HUES48 (cell line): ENCODE data around the gene CEBPA.

ENCODE experiments used
- H3K27ac ChIP-seq: one replicate; pipeline ENCODE4 v1.7.0; 2013; ENCODE audit warnings: low read depth, low read length, inconsistent platforms
- H3K27me3 ChIP-seq: 2 replicates; pipeline ENCODE4 v1.6.1; 2013; ENCODE audit warnings: mild to moderate bottlenecking, low read length; ENCODE audit not compliant: control insufficient read depth, insufficient read depth
- H3K36me3 ChIP-seq: 2 replicates; pipeline ENCODE4 v1.6.1; 2013; ENCODE audit warnings: low read length; ENCODE audit not compliant: control insufficient read depth, insufficient read depth
- H3K4me1 ChIP-seq: 2 replicates; pipeline ENCODE4 v1.6.1; 2013; ENCODE audit warnings: mild to moderate bottlenecking, low read length; ENCODE audit not compliant: control insufficient read depth, insufficient read depth
- H3K4me3 ChIP-seq: 2 replicates; pipeline ENCODE4 v1.5.1; 2013; ENCODE audit warnings: mild to moderate bottlenecking, low read depth, low read length
- H3K9ac ChIP-seq: 2 replicates; pipeline ENCODE4 v1.6.1; 2013; ENCODE audit warnings: mild to moderate bottlenecking, low read depth, low read length, moderate library complexity
- H3K9me3 ChIP-seq: 2 replicates; pipeline ENCODE4 v1.6.1; 2013; ENCODE audit warnings: low read length; ENCODE audit not compliant: control insufficient read depth, insufficient read depth

Gene CEBPA

DNA sequence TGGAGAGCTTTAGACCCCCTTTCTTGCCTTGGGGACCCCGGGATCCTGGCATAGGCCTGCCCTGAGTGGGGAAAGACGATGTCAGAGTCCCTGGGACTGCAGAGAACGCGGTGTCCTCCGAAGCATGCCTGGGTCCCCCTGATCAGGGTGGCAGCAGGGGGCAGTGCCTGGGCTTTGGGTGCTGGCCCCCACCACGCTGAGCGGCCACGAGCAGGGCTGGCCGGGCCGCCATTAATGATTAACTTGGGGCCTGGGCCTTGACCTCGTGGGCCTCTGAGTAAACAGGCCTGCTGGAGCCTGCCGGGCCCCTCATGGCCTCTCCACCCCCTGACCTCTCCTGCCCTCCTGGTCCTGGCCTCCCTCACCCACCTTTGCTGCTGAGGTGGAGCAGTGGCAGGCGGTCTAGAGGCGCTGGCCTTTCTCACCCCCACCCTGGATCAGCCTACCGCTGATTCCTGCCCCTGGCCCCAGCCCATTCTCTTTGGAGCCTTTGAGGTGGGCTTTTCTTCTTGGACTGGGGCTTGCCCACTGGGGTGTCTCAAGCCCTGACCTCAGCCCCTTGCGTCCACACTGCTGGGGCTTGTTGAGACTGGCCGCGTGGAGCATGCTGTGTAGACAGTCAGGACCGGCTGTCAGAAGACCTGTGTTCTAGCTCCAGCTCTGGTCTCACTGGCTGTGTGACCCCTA lies 26.3 kb downstream of the CEBPA start:
- Histone ChIP-seq H3K9ac (no peak overlapping the region), H3K36me3 (no peaks in the 10 kb centered on the region), H3K4me3 (no peak overlapping the region), H3K9me3 (no peaks in the 10 kb centered on the region), H3K27ac (no peak overlapping the region), H3K27me3 (no peaks in the 10 kb centered on the region), H3K4me1 (peaks cover 24% of the 10 kb centered on the region; the same call in 1 of the 2 replicates)

DNA sequence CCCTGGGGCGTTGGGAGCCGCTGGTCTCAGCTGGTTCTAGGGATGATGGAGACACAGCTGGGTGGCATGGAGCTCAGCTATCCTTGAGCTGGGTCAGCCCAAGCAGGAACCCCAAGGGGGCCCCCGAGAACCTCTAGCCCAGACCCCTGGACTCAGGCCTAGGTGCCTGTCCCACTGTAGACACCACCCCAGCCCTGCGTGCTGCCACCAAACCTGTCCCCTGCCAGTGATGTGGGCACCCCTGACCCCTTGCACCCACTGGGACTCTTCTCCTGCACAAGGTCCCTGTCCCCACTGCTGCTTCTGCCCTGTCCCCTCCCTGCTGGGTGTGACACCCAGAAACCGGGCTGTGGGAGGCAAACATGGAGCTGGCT lies 26.8 kb downstream of the CEBPA start:
- no peaks in the 10 kb centered on the region for H3K9me3 ChIP-seq
- H3K9ac ChIP-seq = no peak overlapping the region
- H3K27me3 ChIP-seq = no peaks in the 10 kb centered on the region
- H3K4me3 ChIP-seq = no peak overlapping the region
- no peaks in the 10 kb centered on the region for H3K36me3 ChIP-seq
- H3K4me1 ChIP-seq = peaks cover 24% of the 10 kb centered on the region; the same call in 1 of the 2 replicates
- H3K27ac ChIP-seq = no peak overlapping the region

DNA sequence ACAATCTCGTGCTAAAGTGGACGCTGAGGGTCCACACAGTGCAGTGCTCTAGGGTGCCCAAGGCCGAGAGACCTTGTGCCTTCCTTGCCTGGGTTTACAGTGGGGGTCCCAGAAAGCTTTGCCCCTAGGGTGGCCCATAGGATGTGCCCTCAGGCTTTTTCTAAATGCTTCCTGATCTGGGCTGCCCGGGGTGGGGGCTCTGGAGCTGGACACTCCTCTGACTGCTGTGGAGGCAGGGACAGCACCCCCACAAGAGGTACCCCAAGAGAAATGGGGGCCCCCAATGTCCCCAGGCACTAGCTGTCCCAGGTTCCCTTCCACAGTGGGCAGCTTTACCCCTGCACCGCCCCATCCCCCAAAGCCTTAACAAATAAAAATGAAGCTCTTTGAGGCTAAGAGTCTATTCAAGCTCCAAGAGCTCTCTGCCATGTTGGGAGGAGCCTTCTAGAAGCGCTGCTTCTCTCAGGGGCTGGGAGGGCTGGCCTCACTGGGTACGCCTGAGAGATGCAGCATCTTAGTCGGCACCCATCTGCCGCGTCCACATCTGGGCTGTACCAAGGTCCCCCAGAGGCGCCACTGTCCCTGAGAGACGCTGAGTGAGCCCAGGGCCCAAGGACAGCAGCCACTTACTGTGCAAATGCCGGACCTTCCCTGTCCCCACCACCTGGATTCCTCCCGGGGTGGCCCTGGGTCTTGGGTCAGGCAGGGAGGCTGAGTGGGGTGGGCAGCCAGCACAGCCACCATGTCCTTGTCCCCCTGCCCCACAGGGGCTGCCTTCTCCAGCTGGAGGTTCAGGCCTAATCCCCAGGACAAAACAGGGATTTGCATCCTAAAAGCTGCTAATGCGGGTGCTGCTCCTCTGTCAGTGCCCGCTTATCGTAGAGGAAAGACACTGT lies 27.4 kb downstream of the CEBPA start:
- no peak overlapping the region for H3K27ac ChIP-seq
- no peaks in the 10 kb centered on the region for H3K9me3 ChIP-seq
- no peak overlapping the region for H3K9ac ChIP-seq
- no peaks in the 10 kb centered on the region for H3K36me3 ChIP-seq
- H3K4me3 ChIP-seq = no peak overlapping the region
- H3K27me3 ChIP-seq = no peaks in the 10 kb centered on the region
- peaks cover 24% of the 10 kb centered on the region; the same call in 1 of the 2 replicates for H3K4me1 ChIP-seq

DNA sequence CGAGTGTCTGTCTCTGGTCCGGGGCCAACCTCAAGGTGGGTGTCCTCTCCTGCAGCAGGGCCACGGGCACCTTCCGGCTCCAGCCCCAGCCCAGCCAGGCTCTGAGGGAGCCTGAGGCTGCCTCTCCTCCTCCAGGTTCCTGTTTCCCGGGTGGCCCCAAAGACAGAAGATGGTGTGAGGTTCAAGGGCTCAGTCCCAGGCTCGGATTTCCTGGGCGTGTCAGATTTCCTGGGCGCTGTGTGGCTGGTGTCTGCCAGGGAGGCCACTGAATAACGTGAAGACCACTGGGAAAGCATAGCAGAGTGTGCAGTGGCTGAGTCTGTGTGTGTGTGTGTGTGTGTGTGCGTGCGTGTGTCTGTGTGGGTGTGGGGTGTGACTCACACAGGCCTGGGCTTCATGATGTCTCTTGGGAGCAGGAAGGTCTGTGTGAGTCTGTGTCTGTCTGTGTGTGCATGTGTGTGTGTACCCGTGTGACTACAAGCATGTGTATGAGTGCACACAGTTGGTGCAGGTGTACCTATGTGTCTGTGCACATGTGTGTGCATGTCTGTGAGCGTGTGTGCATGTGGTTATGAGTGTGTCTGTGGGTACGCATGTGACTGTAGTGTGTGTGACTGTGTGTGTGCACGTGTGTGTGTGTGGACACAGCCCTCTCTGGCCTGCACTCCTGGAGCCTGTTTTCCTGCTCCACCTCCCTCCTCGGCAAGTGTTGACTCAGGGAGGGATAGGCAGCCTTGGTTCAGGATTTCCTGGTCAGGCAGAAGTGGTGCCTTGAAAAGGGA lies 28.3 kb downstream of the CEBPA start:
- no peaks in the 10 kb centered on the region for H3K9me3 ChIP-seq
- no peak overlapping the region for H3K4me3 ChIP-seq
- peaks cover 24% of the 10 kb centered on the region; the same call in 1 of the 2 replicates for H3K4me1 ChIP-seq
- H3K27me3 ChIP-seq = no peaks in the 10 kb centered on the region
- H3K36me3 ChIP-seq = no peaks in the 10 kb centered on the region
- H3K9ac ChIP-seq = no peak overlapping the region
- H3K27ac ChIP-seq = no peak overlapping the region

DNA sequence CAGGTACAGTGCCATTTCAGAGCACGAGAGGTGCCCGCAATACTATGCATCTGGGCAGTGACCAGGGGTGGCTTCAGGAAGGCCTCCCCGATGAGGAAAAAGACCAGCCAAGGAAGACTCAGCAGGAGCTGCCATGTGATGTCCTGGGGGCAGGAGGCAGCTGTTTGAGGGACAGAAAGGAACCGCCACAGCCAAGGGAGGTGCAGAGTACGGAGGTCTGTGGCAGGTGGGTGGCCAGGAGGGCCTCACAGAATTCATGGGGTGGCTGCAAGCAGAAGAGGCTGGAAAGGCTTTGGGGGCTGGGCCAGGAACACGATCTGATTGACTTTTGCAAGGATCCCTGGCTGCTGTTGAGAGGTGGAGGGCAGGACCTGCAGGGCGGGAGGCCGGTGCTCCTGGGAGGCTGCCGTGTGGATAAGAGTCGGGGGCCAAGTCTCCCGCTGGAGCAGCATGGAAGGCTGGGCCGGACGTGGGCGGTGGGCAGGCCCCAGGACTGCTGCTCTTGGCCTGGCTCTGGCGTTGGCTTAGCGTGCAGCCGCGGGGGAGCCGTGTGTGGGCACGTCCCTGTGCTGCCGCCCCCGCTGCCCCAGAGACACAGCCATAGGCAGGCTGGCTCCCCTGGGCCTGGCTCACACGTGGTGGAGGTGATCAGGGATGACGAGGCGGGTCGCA lies 29.1 kb downstream of the CEBPA start:
- Histone ChIP-seq H3K9me3 (no peaks in the 10 kb centered on the region), H3K9ac (no peak overlapping the region), H3K4me3 (no peak overlapping the region), H3K4me1 (peaks cover 24% of the 10 kb centered on the region; the same call in 1 of the 2 replicates), H3K27ac (no peak overlapping the region), H3K36me3 (no peaks in the 10 kb centered on the region), H3K27me3 (no peaks in the 10 kb centered on the region)

DNA sequence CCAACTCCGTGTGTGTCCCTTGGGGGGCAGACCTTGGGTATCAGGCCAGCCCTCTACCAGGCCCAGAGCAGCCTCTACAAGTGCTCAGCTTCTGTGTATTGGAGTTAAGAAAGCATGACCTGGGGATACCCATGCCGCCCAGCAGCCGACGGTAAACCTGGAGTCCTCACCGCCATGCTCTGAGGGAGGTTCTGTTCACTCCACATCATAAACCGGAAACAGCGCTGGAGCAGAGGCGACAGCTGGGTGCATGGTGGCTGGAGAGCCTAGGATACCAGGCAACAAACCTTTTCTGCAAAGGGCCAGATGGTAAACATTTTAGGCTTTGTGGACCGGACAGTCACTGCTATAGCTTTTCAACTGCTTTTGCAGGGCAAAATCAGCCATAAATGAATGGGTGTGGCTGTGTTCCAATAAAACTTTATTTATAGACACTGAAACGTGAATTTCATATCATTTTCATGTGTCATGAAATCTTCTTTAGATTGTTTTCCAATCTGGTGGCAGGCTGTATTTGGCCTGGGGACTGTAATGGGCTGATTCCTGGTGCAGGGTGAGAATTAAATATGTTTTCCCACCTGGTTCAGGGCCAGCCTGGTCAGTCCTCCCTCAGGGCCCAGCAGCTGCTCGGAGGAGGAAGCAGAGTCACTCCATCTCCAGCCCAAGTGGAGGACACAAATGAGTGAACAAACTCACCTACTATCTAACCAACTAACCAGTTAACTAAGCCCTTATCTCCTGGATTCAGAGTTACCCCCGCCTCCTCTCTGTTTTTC lies 30.9 kb downstream of the CEBPA start:
- no peaks in the 10 kb centered on the region for H3K9me3 ChIP-seq
- H3K27ac ChIP-seq = no peak overlapping the region
- no peaks in the 10 kb centered on the region for H3K27me3 ChIP-seq
- H3K9ac ChIP-seq = no peak overlapping the region
- no peak overlapping the region for H3K4me3 ChIP-seq
- H3K4me1 ChIP-seq = peaks cover 24% of the 10 kb centered on the region; the same call in 1 of the 2 replicates
- H3K36me3 ChIP-seq = no peaks in the 10 kb centered on the region

DNA sequence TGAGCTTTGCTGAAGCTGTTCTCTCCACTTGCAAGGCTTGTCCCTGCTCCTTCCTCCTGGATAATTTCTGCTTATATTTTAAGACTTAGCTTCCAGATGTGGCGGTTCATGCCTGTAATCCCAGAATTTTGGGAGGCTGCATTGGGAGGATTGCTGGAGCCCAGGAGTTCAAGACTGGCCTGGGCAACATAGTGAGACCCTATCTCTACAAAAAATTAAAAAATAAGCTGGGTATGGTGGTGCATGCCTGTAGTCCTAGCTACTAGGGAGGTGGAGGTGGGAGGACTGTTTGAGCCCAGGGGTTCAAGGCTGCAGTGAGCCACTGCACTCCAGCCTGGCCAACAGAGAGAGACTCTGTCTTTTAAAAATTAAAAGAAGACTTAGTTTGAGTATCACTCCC lies 31.6 kb downstream of the CEBPA start:
- no peak overlapping the region for H3K27ac ChIP-seq
- no peaks in the 10 kb centered on the region for H3K36me3 ChIP-seq
- H3K9ac ChIP-seq = no peak overlapping the region
- no peaks in the 10 kb centered on the region for H3K27me3 ChIP-seq
- no peaks in the 10 kb centered on the region for H3K9me3 ChIP-seq
- H3K4me1 ChIP-seq = peaks cover 24% of the 10 kb centered on the region; the same call in 1 of the 2 replicates
- no peak overlapping the region for H3K4me3 ChIP-seq

DNA sequence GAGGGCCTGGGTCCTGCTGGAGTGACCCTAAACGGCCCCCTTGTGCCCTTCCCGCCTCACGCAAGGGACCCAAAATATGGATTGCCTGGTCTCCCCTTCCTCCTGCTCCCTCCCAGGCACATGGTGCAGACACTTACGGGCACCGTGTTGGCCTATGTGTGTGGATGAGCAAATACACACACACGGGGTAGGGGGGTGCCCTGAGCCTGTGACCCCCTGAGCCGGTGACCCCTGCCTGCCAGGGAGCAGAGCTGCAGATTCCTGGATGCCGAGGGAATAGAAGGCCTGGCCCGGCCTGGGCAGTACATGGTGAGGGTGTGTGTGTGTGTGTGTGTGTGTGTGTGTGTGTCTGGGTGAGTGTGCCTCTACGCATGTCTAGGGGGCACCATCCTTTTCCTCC lies 33.3 kb downstream of the CEBPA start:
- no peak overlapping the region for H3K4me3 ChIP-seq
- H3K27ac ChIP-seq = no peak overlapping the region
- no peaks in the 10 kb centered on the region for H3K36me3 ChIP-seq
- no peaks in the 10 kb centered on the region for H3K9me3 ChIP-seq
- H3K4me1 ChIP-seq = peaks cover 9% of the 10 kb centered on the region; the same call in 1 of the 2 replicates
- H3K27me3 ChIP-seq = no peaks in the 10 kb centered on the region
- no peak overlapping the region for H3K9ac ChIP-seq

DNA sequence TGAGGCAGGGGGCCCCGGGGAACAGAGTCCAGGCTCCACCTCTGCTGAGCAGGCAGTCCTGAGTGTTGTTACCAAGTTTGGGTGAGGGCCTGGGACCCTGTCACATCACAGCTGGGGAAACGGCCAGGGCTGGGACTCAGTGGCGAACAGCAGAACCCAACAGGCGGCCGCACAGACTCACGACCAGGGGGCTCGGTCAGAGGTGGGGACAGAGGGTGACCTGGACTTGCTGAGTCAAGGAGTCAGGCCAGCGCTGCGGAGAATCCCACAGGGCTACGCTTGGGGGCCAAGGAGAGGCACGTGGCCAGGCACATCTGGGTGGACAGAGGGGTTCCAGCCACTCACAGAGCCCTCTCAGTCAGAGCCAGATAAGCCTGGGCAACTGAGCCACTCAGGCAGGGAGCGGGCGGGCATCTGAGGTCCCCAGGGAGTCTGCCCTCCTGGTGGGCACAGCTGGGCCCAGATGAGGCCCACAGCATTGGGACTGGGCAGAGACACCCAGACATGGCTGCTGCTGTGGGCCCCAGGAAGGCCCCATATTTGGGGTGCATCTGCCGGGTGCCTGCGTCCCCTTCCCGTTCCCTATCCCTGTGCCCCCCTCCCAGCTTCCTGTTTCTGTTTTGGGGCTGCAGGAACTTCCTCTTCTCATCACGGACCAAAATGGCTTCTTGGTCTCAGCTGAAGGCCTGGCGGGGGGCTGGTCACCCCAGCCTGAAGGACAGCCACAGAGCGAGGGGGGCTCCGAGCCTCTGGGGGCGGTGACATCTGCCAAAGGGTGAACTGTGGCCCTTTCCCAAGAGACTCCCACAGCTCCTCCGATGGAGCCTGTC lies 34.0 kb downstream of the CEBPA start:
- H3K27me3 ChIP-seq = no peaks in the 10 kb centered on the region
- H3K4me1 ChIP-seq = peaks cover 5% of the 10 kb centered on the region; the same call in 1 of the 2 replicates
- H3K27ac ChIP-seq = no peak overlapping the region
- no peak overlapping the region for H3K4me3 ChIP-seq
- H3K9ac ChIP-seq = no peak overlapping the region
- H3K36me3 ChIP-seq = no peaks in the 10 kb centered on the region
- H3K9me3 ChIP-seq = no peaks in the 10 kb centered on the region
